DOHH2 (cell line): ENCODE measurements around the gene PMVK.

Experiments used
- H3F3A ChIP-seq: fragments of 200-600 bp; sonication (generic), shearing (Covaris generic); 2 replicates; pipeline ENCODE4 v1.6.0; 2016; ENCODE audit warnings: antibody characterized with exemption, mild to moderate bottlenecking; ENCODE audit not compliant: control insufficient read depth, insufficient read depth
- H3K27ac ChIP-seq: fragments of 200-600 bp; sonication (generic); 2 replicates; pipeline ENCODE4 v1.5.1; 2014; ENCODE audit warnings: low read depth, mild to moderate bottlenecking, low read length, moderate library complexity
- H3K27me3 ChIP-seq: fragments of 200-600 bp; sonication (generic); 2 replicates; pipeline ENCODE4 v1.6.1; 2014; ENCODE audit warnings: mild to moderate bottlenecking, low read length, mixed read lengths; ENCODE audit not compliant: control insufficient read depth
- H3K36me3 ChIP-seq: fragments of 200-600 bp; sonication (generic); 2 replicates; pipeline ENCODE4 v1.6.1; 2014; ENCODE audit warnings: mild to moderate bottlenecking, low read length, moderate library complexity, mixed read lengths; ENCODE audit not compliant: control insufficient read depth
- H3K4me1 ChIP-seq: fragments of 200-600 bp; sonication (generic); 2 replicates; pipeline ENCODE4 v1.6.1; 2014; ENCODE audit warnings: mild to moderate bottlenecking, low read length, mixed read lengths; ENCODE audit not compliant: control insufficient read depth
- H3K4me2 ChIP-seq: fragments of 200-600 bp; sonication (generic); 2 replicates; pipeline ENCODE4 v1.6.0; 2014; ENCODE audit warnings: mild to moderate bottlenecking, low read length, moderate library complexity
- H3K4me3 ChIP-seq: fragments of 200-600 bp; sonication (generic); 2 replicates; pipeline ENCODE4 v1.5.1; 2014; ENCODE audit warnings: mild to moderate bottlenecking, low read length, mixed read lengths
- H3K79me2 ChIP-seq: fragments of 200-600 bp; sonication (generic); 2 replicates; pipeline ENCODE4 v1.6.1; 2014; ENCODE audit warnings: mild to moderate bottlenecking, low read length, mixed read lengths; ENCODE audit not compliant: control insufficient read depth
- H3K9me2 ChIP-seq: fragments of 200-600 bp; sonication (generic); replicated peaks from 2 replicates; pipeline ENCODE4 v1.6.1; 2014; ENCODE audit warnings: mild to moderate bottlenecking, low read length, mixed read lengths; ENCODE audit not compliant: control insufficient read depth
- H3K9me3 ChIP-seq: fragments of 200-600 bp; sonication (generic); 2 replicates; pipeline ENCODE4 v1.6.1; 2014; ENCODE audit warnings: antibody characterized with exemption, low read length, mixed read lengths; ENCODE audit not compliant: control insufficient read depth, insufficient read depth
- H4K20me1 ChIP-seq: fragments of 200-600 bp; sonication (generic); 2 replicates; pipeline ENCODE4 v1.6.0; 2014; ENCODE audit warnings: low read depth, mild to moderate bottlenecking, antibody characterized with exemption, low read length, moderate library complexity; ENCODE audit not compliant: control insufficient read depth, insufficient read depth
- CTCF ChIP-seq: fragments of 200-600 bp; sonication (generic); IDR thresholded peaks from one replicate; pipeline ENCODE4 v1.5.1; 2014; ENCODE audit warnings: antibody characterized with exemption, mild to moderate bottlenecking, low read depth, low read length; ENCODE audit not compliant: poor library complexity, severe bottlenecking
- EZH2phosphoT487 ChIP-seq: fragments of 200-600 bp; sonication (generic); IDR thresholded peaks from 2 replicates; pipeline ENCODE4 v1.6.1; 2017; ENCODE audit warnings: borderline replicate concordance, mild to moderate bottlenecking, antibody characterized with exemption, low read length, moderate library complexity, mixed read lengths

Gene PMVK

DNA sequence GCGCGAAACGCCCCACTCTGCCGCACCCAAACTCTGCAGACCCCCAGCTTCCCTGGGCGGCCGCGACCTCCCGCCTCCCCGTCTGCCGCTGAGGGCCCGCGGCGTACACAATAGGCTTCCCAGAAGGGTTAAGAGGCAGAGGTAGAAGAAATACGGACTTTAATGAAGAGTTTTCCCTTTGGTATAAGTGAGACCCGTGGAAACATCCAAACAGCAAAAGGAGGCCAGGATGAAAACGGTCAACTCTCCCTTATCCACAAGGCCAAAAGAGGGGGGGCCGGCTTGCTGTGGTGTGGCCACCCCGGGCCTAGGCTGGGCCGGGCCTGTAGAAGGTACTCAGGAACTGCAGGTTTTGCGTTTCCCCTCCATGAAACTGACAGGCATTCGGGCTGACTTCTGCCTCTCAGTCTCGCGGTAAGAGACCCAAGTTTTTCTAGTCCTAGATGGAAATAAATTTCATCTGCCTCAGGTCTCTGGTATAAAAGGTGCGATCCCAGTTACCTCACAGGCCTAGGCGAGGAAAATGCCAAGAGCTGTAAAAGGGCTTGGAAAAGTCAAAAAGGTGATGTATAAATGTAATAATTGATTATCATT is 25.7 kb upstream of the PMVK start:
- no peaks in the 10 kb centered on the region for H3K27me3 ChIP-seq
- no peaks in the 10 kb centered on the region for H4K20me1 ChIP-seq
- peaks cover 20% of the 10 kb centered on the region for H3K4me1 ChIP-seq
- no peaks in the 10 kb centered on the region for H3K9me2 ChIP-seq
- peak overlapping the region; percentile 81 for H3K4me2 ChIP-seq
- H3K27ac ChIP-seq: peak overlapping the region; percentile 71
- H3K36me3 ChIP-seq: peaks cover 75% of the 10 kb centered on the region
- H3K9me3 ChIP-seq: no peaks in the 10 kb centered on the region
- peak overlapping the region; percentile 80 for H3K4me3 ChIP-seq
- H3K79me2 ChIP-seq: peaks cover 51% of the 10 kb centered on the region
- H3F3A ChIP-seq: 0 out of 2 replicates have a peak, but pooled peaks cover 5% of the 10 kb centered on the region
- TF ChIP-seq CTCF (no peak), EZH2phosphoT487 (no peak)

- H3K27me3 ChIP-seq: no peaks in the 10 kb centered on the region
- H3K9me3 ChIP-seq: no peaks in the 10 kb centered on the region
- H4K20me1 ChIP-seq: no peaks in the 10 kb centered on the region
- H3F3A ChIP-seq: 0 out of 2 replicates have a peak, but pooled peaks cover 5% of the 10 kb centered on the region
- peak within 1 kb of the TSS; percentile 80 for H3K4me3 ChIP-seq
- H3K79me2 ChIP-seq: peaks cover 55% of the 10 kb centered on the region
- TF ChIP-seq EZH2phosphoT487 (no peak), CTCF (peak; percentile 77)
- H3K9me2 ChIP-seq: no peaks in the 10 kb centered on the region
- peaks cover 68% of the 10 kb centered on the region for H3K36me3 ChIP-seq
- H3K27ac ChIP-seq: peak within 1 kb of the TSS; percentile 71
- peak within 1 kb of the TSS; percentile 81 for H3K4me2 ChIP-seq
- peaks cover 28% of the 10 kb centered on the region for H3K4me1 ChIP-seq
These were observed 25.0 kb upstream of the PMVK start, which contains the start of gene PYGO2 for GRCh38 chr1:154961207-154962155. Gene PYGO2 (minus strand): TSS chr1:154961782. CDS start chr1:154961576, 206 bp downstream.

GRCh38 chr1:154960446-154961136 is 24.1 kb upstream of the PMVK start:
- Histone ChIP-seq H3K79me2 (peaks cover 55% of the 10 kb centered on the region), H4K20me1 (no peaks in the 10 kb centered on the region), H3K4me1 (peaks cover 35% of the 10 kb centered on the region), H3K9me3 (no peaks in the 10 kb centered on the region), H3K27ac (peak overlapping the region; percentile 71), H3K9me2 (no peaks in the 10 kb centered on the region), H3K4me2 (peak overlapping the region; percentile 81), H3K36me3 (peaks cover 59% of the 10 kb centered on the region), H3F3A (peaks cover 8% of the 10 kb centered on the region), H3K27me3 (no peaks in the 10 kb centered on the region), H3K4me3 (peak overlapping the region; percentile 80)
- TF ChIP-seq CTCF (no peak), EZH2phosphoT487 (no peak)
